ENCODE data around the gene PCDH9. TPM values are rescaled to one million over a fixed set of nuclear protein-coding genes. Genes with fewer than 3 reads are reported as not detected.

Gene PCDH9
- total and polyA plus RNA-seq, 12 donors: 2.9 to 32.0 (median 15.4) TPM

GRCh38 chr13:66402066-66402465 lies 828.1 kb downstream of the PCDH9 start:
- intact Hi-C loops (cut with DNase I): loop anchor here in 1 of 10 donors (5.0 kb wide), 1 partner anchor 410 kb away; no protein-coding TSS in a partner anchor
- DNase-seq (no peak), ATAC-seq (no peak)
- H3K36me3 ChIP-seq: no peaks in the 10 kb centered on the region
- H3K9me3 ChIP-seq: no peaks in the 10 kb centered on the region
- H3K27ac ChIP-seq: no peak overlapping the region
- TF ChIP-seq CTCF (IDR thresholded peaks at IDR 0.05): no peak
- peaks cover 0 to 9% (median 0%) of the 10 kb centered on the region in 9 donors for H3K4me1 ChIP-seq
- H3K4me3 ChIP-seq: no peak overlapping the region
- 78 to 85% methylated on average over 1 of the region's 1 CpG for WGBS, 2 donors
- H3K27me3 ChIP-seq: no peaks in the 10 kb centered on the region

- DNase-seq (no peak), ATAC-seq (no peak)
- no peaks in the 10 kb centered on the region for H3K4me1 ChIP-seq
- no peaks in the 10 kb centered on the region for H3K27me3 ChIP-seq
- TF ChIP-seq CTCF (IDR thresholded peaks at IDR 0.05): no peak
- no peak overlapping the region for H3K27ac ChIP-seq
- intact Hi-C loops (cut with DNase I): loop anchor here in 1 of 10 donors (5.0 kb wide), 1 partner anchor 412 kb away; no protein-coding TSS in a partner anchor
- no peaks in the 10 kb centered on the region for H3K36me3 ChIP-seq
- no peaks in the 10 kb centered on the region for H3K9me3 ChIP-seq
- no peak overlapping the region for H3K4me3 ChIP-seq
Measured at GRCh38 chr13:66400292-66400691, 829.8 kb downstream of the PCDH9 start.

GRCh38 chr13:66399873-66400272 lies 830.3 kb downstream of the PCDH9 start:
- ATAC-seq (no peak), DNase-seq (no peak)
- Histone ChIP-seq H3K4me1 (no peaks in the 10 kb centered on the region), H3K4me3 (no peak overlapping the region), H3K27me3 (no peaks in the 10 kb centered on the region), H3K27ac (no peak overlapping the region), H3K36me3 (no peaks in the 10 kb centered on the region), H3K9me3 (no peaks in the 10 kb centered on the region)
- no peak for TF ChIP-seq CTCF (IDR thresholded peaks at IDR 0.05)
- whole genome bisulfite sequencing, 2 donors: 91 to 92% methylated on average over 1 of the region's 1 CpG
- intact Hi-C loops (cut with DNase I): loop anchor here in 1 of 10 donors (5.0 kb wide), 1 partner anchor 412 kb away; no protein-coding TSS in a partner anchor

GRCh38 chr13:66397133-66397532 lies 833.0 kb downstream of the PCDH9 start:
- Histone ChIP-seq H3K4me3 (no peak overlapping the region), H3K36me3 (no peaks in the 10 kb centered on the region), H3K4me1 (no peaks in the 10 kb centered on the region), H3K9me3 (no peaks in the 10 kb centered on the region), H3K27ac (no peak overlapping the region), H3K27me3 (no peaks in the 10 kb centered on the region)
- 88 to 90% methylated on average over 3 of the region's 3 CpGs for WGBS, 2 donors
- DNase-seq: no peak
- intact Hi-C loops (cut with DNase I): no loop called here
- ATAC-seq: no peak
- TF ChIP-seq CTCF (IDR thresholded peaks at IDR 0.05): no peak
